ENCODE data around the gene GNG4. TPM values are rescaled to one million over a fixed set of nuclear protein-coding genes. Genes with fewer than 3 reads are reported as not detected.
"Not testable (repeated sequence)": the region's sequence is repeated elsewhere in the genome, so short reads cannot be mapped to it uniquely, and the experiment has no call there.

Gene GNG4
- total RNA-seq, 2 experiments from 2014 or later: 0.53 to 4.7 TPM

- no peak overlapping the region for H3K4me3 Mint-ChIP-seq
- H3K36me3 Mint-ChIP-seq: no peaks in the 10 kb centered on the region
- DNase-seq (no peak), ATAC-seq (no peak)
- H3K27ac Mint-ChIP-seq: no peak overlapping the region
- H3K9me3 Mint-ChIP-seq (ENCODE audit: low read depth): no peaks in the 10 kb centered on the region
- peaks cover 66% of the 10 kb centered on the region for H3K27me3 Mint-ChIP-seq
- peaks cover 36% of the 10 kb centered on the region for H3K4me1 Mint-ChIP-seq
- CTCF ChIA-PET: interaction anchor here (0.7 kb wide), 1 partner anchor 115 kb away, joined by 3 read pairs; no protein-coding TSS in a partner anchor
These were observed 4.8 kb downstream of the GNG4 start for GRCh38 chr1:235644693-235645305.

GRCh38 chr1:235643837-235644692 lies 5.5 kb downstream of the GNG4 start:
- H3K27ac Mint-ChIP-seq: no peak overlapping the region
- H3K4me3 Mint-ChIP-seq: no peak overlapping the region
- CTCF ChIA-PET: no interaction called here
- H3K9me3 Mint-ChIP-seq (ENCODE audit: low read depth): no peaks in the 10 kb centered on the region
- DNase-seq (no peak), ATAC-seq (no peak)
- no peaks in the 10 kb centered on the region for H3K36me3 Mint-ChIP-seq
- H3K27me3 Mint-ChIP-seq: peaks cover 70% of the 10 kb centered on the region
- peaks cover 36% of the 10 kb centered on the region for H3K4me1 Mint-ChIP-seq

GRCh38 chr1:235642943-235643371 lies 6.6 kb downstream of the GNG4 start:
- peak overlapping the region; percentile 79 for H3K27ac Mint-ChIP-seq
- H3K9me3 Mint-ChIP-seq (ENCODE audit: low read depth): no peaks in the 10 kb centered on the region
- H3K4me1 Mint-ChIP-seq: peaks cover 31% of the 10 kb centered on the region
- ATAC-seq (no peak), DNase-seq (no peak)
- H3K27me3 Mint-ChIP-seq: peaks cover 61% of the 10 kb centered on the region
- H3K36me3 Mint-ChIP-seq: no peaks in the 10 kb centered on the region
- H3K4me3 Mint-ChIP-seq: no peak overlapping the region
- CTCF ChIA-PET: interaction anchor here (2.6 kb wide), 1 partner anchor 329 kb away, joined by 9 read pairs; no protein-coding TSS in a partner anchor

GRCh38 chr1:235642011-235642942 lies 7.3 kb downstream of the GNG4 start:
- DNase-seq: peak; percentile 90
- H3K36me3 Mint-ChIP-seq: no peaks in the 10 kb centered on the region
- CTCF ChIA-PET: interaction anchor here (0.8 to 2.6 kb wide), 4 partner anchors 10 to 330 kb away, joined by 3 to 9 read pairs (median 4); partner anchors contain the start of gene B3GALNT2
- peaks cover 29% of the 10 kb centered on the region for H3K4me1 Mint-ChIP-seq
- H3K27me3 Mint-ChIP-seq: peaks cover 54% of the 10 kb centered on the region
- H3K4me3 Mint-ChIP-seq: peak overlapping the region; percentile 72
- no peaks in the 10 kb centered on the region for H3K9me3 Mint-ChIP-seq (ENCODE audit: low read depth)
- ATAC-seq: peak; percentile 88
- peak overlapping the region; percentile 79 for H3K27ac Mint-ChIP-seq

GRCh38 chr1:235640580-235640979 lies 9.0 kb downstream of the GNG4 start:
- Mint-ChIP-seq H3K9me3 (ENCODE audit: low read depth) (no peaks in the 10 kb centered on the region), H3K4me3 (no peak overlapping the region), H3K36me3 (no peaks in the 10 kb centered on the region), H3K27me3 (peaks cover 41% of the 10 kb centered on the region), H3K4me1 (peaks cover 25% of the 10 kb centered on the region), H3K27ac (no peak overlapping the region)
- CTCF ChIA-PET: interaction anchor here (1.5 to 2.6 kb wide), 2 partner anchors 136 to 331 kb away, joined by 4 to 9 read pairs; partner anchors contain the start of gene B3GALNT2
- no peak for DNase-seq
- ATAC-seq: no peak

GRCh38 chr1:235639226-235640205 lies 10.1 kb downstream of the GNG4 start:
- Mint-ChIP-seq H3K27ac (no peak overlapping the region), H3K4me3 (no peak overlapping the region)
- no peak for ATAC-seq

GRCh38 chr1:235638612-235639011 lies 11.0 kb downstream of the GNG4 start:
- DNase-seq; H3K27ac Mint-ChIP-seq; H3K36me3 Mint-ChIP-seq; CTCF ChIA-PET; ATAC-seq; H3K4me3 Mint-ChIP-seq; H3K9me3 Mint-ChIP-seq (ENCODE audit: low read depth): not testable (repeated sequence)
- peaks cover 28% of the 10 kb centered on the region for H3K27me3 Mint-ChIP-seq
- peaks cover 25% of the 10 kb centered on the region for H3K4me1 Mint-ChIP-seq

More at GRCh38 chr1:235639226-235640205, 10.1 kb downstream of the GNG4 start:
- CTCF ChIA-PET: interaction anchor here (1.5 kb wide), 1 partner anchor 135 kb away, joined by 4 read pairs; the partner anchor contains the start of gene B3GALNT2
- no peak for DNase-seq
- Mint-ChIP-seq H3K27me3 (peaks cover 36% of the 10 kb centered on the region), H3K4me1 (peaks cover 25% of the 10 kb centered on the region), H3K9me3 (ENCODE audit: low read depth) (no peaks in the 10 kb centered on the region), H3K36me3 (no peaks in the 10 kb centered on the region)

GRCh38 chr1:235637756-235638534 lies 11.6 kb downstream of the GNG4 start:
- Mint-ChIP-seq H3K4me3 (no peak overlapping the region), H3K4me1 (peaks cover 22% of the 10 kb centered on the region), H3K36me3 (no peaks in the 10 kb centered on the region), H3K27me3 (peaks cover 21% of the 10 kb centered on the region), H3K9me3 (ENCODE audit: low read depth) (no peaks in the 10 kb centered on the region), H3K27ac (no peak overlapping the region)
- CTCF ChIA-PET: no interaction called here
- DNase-seq (no peak), ATAC-seq (no peak)

- H3K4me3 Mint-ChIP-seq: no peak overlapping the region
- no peak overlapping the region for H3K27ac Mint-ChIP-seq
- H3K27me3 Mint-ChIP-seq: peaks cover 20% of the 10 kb centered on the region
- H3K9me3 Mint-ChIP-seq (ENCODE audit: low read depth): no peaks in the 10 kb centered on the region
- H3K4me1 Mint-ChIP-seq: peaks cover 13% of the 10 kb centered on the region
- DNase-seq: no peak
- ATAC-seq: no peak
- CTCF ChIA-PET: no interaction called here
- H3K36me3 Mint-ChIP-seq: no peaks in the 10 kb centered on the region
These were observed 13.5 kb downstream of the GNG4 start for GRCh38 chr1:235635938-235636662.

GRCh38 chr1:235632506-235633401 lies 16.8 kb downstream of the GNG4 start:
- H3K9me3 Mint-ChIP-seq (ENCODE audit: low read depth): no peaks in the 10 kb centered on the region
- CTCF ChIA-PET: no interaction called here
- no peak overlapping the region for H3K4me3 Mint-ChIP-seq
- ATAC-seq (no peak), DNase-seq (no peak)
- H3K27ac Mint-ChIP-seq: no peak overlapping the region
- peaks cover 17% of the 10 kb centered on the region for H3K27me3 Mint-ChIP-seq
- H3K4me1 Mint-ChIP-seq: peaks cover 9% of the 10 kb centered on the region
- H3K36me3 Mint-ChIP-seq: no peaks in the 10 kb centered on the region

Data from activated CD8-positive, alpha-beta memory T cell treated with anti-CD3 and anti-CD28 coated beads, Interleukin-2, amount 10 ng/mL, durations not matched to agents 7 days and 5 days (primary cell).